ENCODE measurements around the gene DARS2. TPM values are rescaled to one million over a fixed set of nuclear protein-coding genes. Genes with fewer than 3 reads are reported as not detected.

Gene DARS2
- total RNA-seq, 1 experiment from 2014 or later = 25.6 TPM

- no peak overlapping the region for H3K4me3 ChIP-seq (replicated peaks in 1 of 2; ENCODE audit: low read depth in 1 of 2, low read length in 2 of 2)
- RAD21 ChIA-PET (ENCODE audit: low non-redundant PET in 1 of 2, low total read pairs in 2 of 2, uncharacterized antibody in 2 of 2, unreplicated experiment in 2 of 2) = no interaction called here
- CTCF ChIA-PET = no interaction called here
These were observed 46.6 kb downstream of the DARS2 start for GRCh38 chr1:173871091-173871490.

More at GRCh38 chr1:173871091-173871490, 46.6 kb downstream of the DARS2 start:
- Histone ChIP-seq H3K9me3 (ENCODE audit: control insufficient read depth in 1 of 2, insufficient read depth in 1 of 2, low read depth in 1 of 2, low read length in 2 of 2) (no peaks in the 10 kb centered on the region), H3K9ac (ENCODE audit: low read length) (no peak overlapping the region), H3K36me3 (ENCODE audit: control insufficient read depth in 1 of 2, insufficient read depth in 2 of 2, low read length in 2 of 2) (peaks cover 8 to 16% of the 10 kb centered on the region in 2 experiments), H3K79me2 (ENCODE audit: insufficient read depth, low read length) (peaks cover 17% of the 10 kb centered on the region), H4K20me1 (ENCODE audit: insufficient read depth) (peaks cover 6% of the 10 kb centered on the region; the same call in 1 of the 2 replicates), H3K4me1 (ENCODE audit: control insufficient read depth in 1 of 2, insufficient read depth in 2 of 2, low read length in 2 of 2) (peaks cover 6 to 17% of the 10 kb centered on the region in 2 experiments; a peak in 3 of 4 replicates), H3K9me2 (ENCODE audit: insufficient read depth) (no peaks in the 10 kb centered on the region), H3K27me3 (ENCODE audit: insufficient read depth, low read length) (no peaks in the 10 kb centered on the region), H3K27ac (ENCODE audit: low read depth, low read length) (no peak overlapping the region), H3K4me2 (ENCODE audit: low read length) (no peak overlapping the region), H2AFZ (ENCODE audit: low read depth, low read length, poor library complexity, severe bottlenecking) (no peak overlapping the region)
- TF ChIP-seq, protein P1, sequence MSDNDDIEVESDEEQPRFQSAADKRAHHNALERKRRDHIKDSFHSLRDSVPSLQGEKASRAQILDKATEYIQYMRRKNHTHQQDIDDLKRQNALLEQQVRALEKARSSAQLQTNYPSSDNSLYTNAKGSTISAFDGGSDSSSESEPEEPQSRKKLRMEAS (IDR thresholded peaks at IDR 0.05) = no peak
- TF ChIP-seq SP1 (IDR thresholded peaks at IDR 0.05; ENCODE audit: low read depth) = no peak
- no peak for TF ChIP-seq ZNF274 (IDR thresholded peaks at IDR 0.05; ENCODE audit: low read depth, low read length)
- TF ChIP-seq, protein P2, sequence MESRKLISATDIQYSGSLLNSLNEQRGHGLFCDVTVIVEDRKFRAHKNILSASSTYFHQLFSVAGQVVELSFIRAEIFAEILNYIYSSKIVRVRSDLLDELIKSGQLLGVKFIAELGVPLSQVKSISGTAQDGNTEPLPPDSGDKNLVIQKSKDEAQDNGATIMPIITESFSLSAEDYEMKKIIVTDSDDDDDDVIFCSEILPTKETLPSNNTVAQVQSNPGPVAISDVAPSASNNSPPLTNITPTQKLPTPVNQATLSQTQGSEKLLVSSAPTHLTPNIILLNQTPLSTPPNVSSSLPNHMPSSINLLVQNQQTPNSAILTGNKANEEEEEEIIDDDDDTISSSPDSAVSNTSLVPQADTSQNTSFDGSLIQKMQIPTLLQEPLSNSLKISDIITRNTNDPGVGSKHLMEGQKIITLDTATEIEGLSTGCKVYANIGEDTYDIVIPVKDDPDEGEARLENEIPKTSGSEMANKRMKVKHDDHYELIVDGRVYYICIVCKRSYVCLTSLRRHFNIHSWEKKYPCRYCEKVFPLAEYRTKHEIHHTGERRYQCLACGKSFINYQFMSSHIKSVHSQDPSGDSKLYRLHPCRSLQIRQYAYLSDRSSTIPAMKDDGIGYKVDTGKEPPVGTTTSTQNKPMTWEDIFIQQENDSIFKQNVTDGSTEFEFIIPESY (IDR thresholded peaks at IDR 0.05; ENCODE audit: extremely low read depth, insufficient replicate concordance, low read length) = no peak
- no peak for TF ChIP-seq CBX3 (IDR thresholded peaks at IDR 0.05; ENCODE audit: low read depth)
- no peak for TF ChIP-seq EZH2 (IDR thresholded peaks at IDR 0.05)
- no peak for TF ChIP-seq SIN3A (IDR thresholded peaks at IDR 0.05; ENCODE audit: low read depth)
- TF ChIP-seq CTCF (IDR thresholded peaks at IDR 0.05 in 2 of 3, conservative IDR thresholded peaks at IDR 0.05 in 1 of 3; ENCODE audit: borderline replicate concordance in 1 of 3, insufficient read depth in 1 of 3, low read depth in 2 of 3, low read length in 2 of 3) = no peak
- no peak for TF ChIP-seq YY1 (IDR thresholded peaks at IDR 0.05; ENCODE audit: extremely low read depth, insufficient replicate concordance, low read depth, low read length)
- TF ChIP-seq CEBPB (IDR thresholded peaks at IDR 0.05; ENCODE audit: low read depth) = no peak
- TF ChIP-seq EGR1 (IDR thresholded peaks at IDR 0.05; ENCODE audit: low read depth) = no peak
- no peak for TF ChIP-seq JUND (IDR thresholded peaks at IDR 0.05)
- TF ChIP-seq FOSL1 (IDR thresholded peaks at IDR 0.05; ENCODE audit: low read depth) = no peak
- intact Hi-C loops (cut with micrococcal nuclease) = no loop called here
- POLR2A ChIA-PET = no interaction called here
- ATAC-seq (no peak), DNase-seq (ENCODE audit: low read depth, low spot score) (no peak)
- no TSS peak for BruUV-seq (replicated peaks)

Data from HCT116 (cell line).